Cardiac muscle cell (in vitro differentiated cells and primary cell): ENCODE measurements around the gene FRAS1. TPM values are rescaled to one million over a fixed set of nuclear protein-coding genes. Genes with fewer than 3 reads are reported as not detected.
"Not testable (repeated sequence)": the region's sequence is repeated elsewhere in the genome, so short reads cannot be mapped to it uniquely, and the experiment has no call there.

Experiments
- DNase-seq, 2 donors: peaks; one replicate each; pipeline versions ENCODE4 v3.0.0 to v3.0.0-alpha.2; 2010 to 2017; ENCODE audit warnings: low read depth in 1 of 2, low spot score in 1 of 2
- H3K27ac ChIP-seq: fragments of 200-600 bp; sonication (generic); 2 replicates; pipeline ENCODE4 v1.5.1; 2016
- H3K27me3 ChIP-seq: fragments of 200-600 bp; sonication (generic); 2 replicates; pipeline ENCODE4 v1.6.0; 2016; ENCODE audit warnings: control low read depth
- H3K36me3 ChIP-seq: fragments of 200-600 bp; sonication (generic); 2 replicates; pipeline ENCODE4 v1.5.1; 2016; ENCODE audit warnings: control low read depth
- H3K4me1 ChIP-seq: fragments of 200-600 bp; sonication (generic); 2 replicates; pipeline ENCODE4 v1.8.1; 2017; ENCODE audit warnings: low read depth, mild to moderate bottlenecking, mixed run types
- H3K4me3 ChIP-seq: fragments of 200-600 bp; sonication (generic); 2 replicates; pipeline ENCODE4 v1.5.1; 2016; ENCODE audit warnings: mild to moderate bottlenecking
- H3K9me3 ChIP-seq: fragments of 200-600 bp; sonication (generic); 2 replicates; pipeline ENCODE4 v1.5.1; 2017; ENCODE audit warnings: low read depth, mild to moderate bottlenecking, control low read depth
- CTCF ChIP-seq: IDR thresholded peaks from 2 replicates; pipeline ENCODE4 v1.5.1; 2012; ENCODE audit warnings: low read depth, mild to moderate bottlenecking, low read length
- polyA plus RNA-seq: library from polyadenylated mRNA; unstranded; fragments of >200 nt; fragmentation: Nextera tagmentation; extraction: Ambion mirVana; gene quantifications from 2 replicates; pipeline ENCODE4 v1.2.1, GENCODE V29; 2016
- total RNA-seq: library from RNA; depleted of rRNA; stranded (reverse); fragments of >200 nt; gene quantifications from 2 replicates; pipeline ENCODE4 v1.2.3, GENCODE V29; 2016

FRAS1 gene
- total and polyA plus RNA-seq, 2 experiments from 2014 or later = 4.4 to 20.4 TPM

- Histone ChIP-seq H3K36me3 (no peaks in the 10 kb centered on the region), H3K27ac (no peak overlapping the region), H3K9me3 (no peaks in the 10 kb centered on the region), H3K4me3 (no peak overlapping the region), H3K27me3 (no peaks in the 10 kb centered on the region), H3K4me1 (no peaks in the 10 kb centered on the region)
- DNase-seq = no peak
- no peak for TF ChIP-seq CTCF
Measured at GRCh38 chr4:78534286-78534955, 477.3 kb downstream of the FRAS1 start.

DNA sequence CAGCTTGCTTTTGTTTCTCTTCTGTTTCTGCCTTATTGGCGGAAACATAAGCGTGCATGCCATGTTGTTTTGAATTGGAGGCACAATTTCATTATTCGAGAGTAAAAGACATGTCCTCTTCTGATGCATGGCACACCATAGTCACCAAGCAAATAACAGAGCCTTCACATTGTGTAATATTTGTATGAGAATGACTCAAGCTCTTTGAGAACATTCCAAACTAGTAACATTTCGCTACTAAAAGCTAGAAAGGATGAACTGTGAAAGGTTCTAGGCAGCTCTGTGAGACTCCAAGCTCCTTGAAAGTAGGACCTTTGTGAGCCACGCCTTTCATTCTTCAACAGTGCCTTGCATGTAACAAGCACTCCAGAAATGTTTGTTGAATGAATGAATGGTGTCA, 485.2 kb downstream of the FRAS1 start:
- peaks cover 3% of the 10 kb centered on the region for H3K36me3 ChIP-seq
- H3K27me3 ChIP-seq = no peaks in the 10 kb centered on the region
- no peak overlapping the region for H3K27ac ChIP-seq
- peak in 1 of 2 donors; percentile 62 for DNase-seq
- H3K9me3 ChIP-seq = no peaks in the 10 kb centered on the region
- H3K4me3 ChIP-seq = no peak overlapping the region
- H3K4me1 ChIP-seq = no peaks in the 10 kb centered on the region
- no peak for TF ChIP-seq CTCF

- Histone ChIP-seq H3K4me1 (no peaks in the 10 kb centered on the region), H3K9me3 (no peaks in the 10 kb centered on the region), H3K27ac (no peak overlapping the region), H3K27me3 (no peaks in the 10 kb centered on the region), H3K36me3 (peaks cover 3% of the 10 kb centered on the region), H3K4me3 (no peak overlapping the region)
- no peak for TF ChIP-seq CTCF
- peak in 1 of 2 donors; percentile 13 for DNase-seq
Measured at GRCh38 chr4:78543424-78544125, 486.5 kb downstream of the FRAS1 start.

DNA sequence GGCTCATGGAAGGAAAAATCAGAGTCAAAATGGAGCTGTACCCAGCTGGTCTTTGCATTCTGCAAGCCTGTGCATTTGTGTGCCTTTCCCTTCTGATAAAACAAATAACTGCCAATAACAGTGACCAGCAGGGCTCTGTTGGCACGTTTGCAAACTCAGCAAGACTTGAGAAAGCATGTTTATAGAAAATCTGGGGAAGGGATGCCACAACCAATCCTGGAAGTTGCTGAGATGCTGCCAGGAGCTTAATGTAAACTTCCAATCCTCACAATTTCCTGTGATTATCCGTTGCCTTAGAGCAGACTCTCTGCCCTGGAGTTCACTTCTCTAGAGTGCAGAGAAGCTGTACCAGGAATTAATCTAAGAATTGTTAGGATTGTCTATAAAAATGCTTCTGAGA, 487.6 kb downstream of the FRAS1 start:
- H3K4me1 ChIP-seq = no peaks in the 10 kb centered on the region
- H3K27me3 ChIP-seq = no peaks in the 10 kb centered on the region
- peaks cover under 1% of the 10 kb centered on the region for H3K36me3 ChIP-seq
- H3K9me3 ChIP-seq = no peaks in the 10 kb centered on the region
- H3K4me3 ChIP-seq = no peak overlapping the region
- TF ChIP-seq CTCF = no peak
- H3K27ac ChIP-seq = no peak overlapping the region
- no peak for DNase-seq

DNA sequence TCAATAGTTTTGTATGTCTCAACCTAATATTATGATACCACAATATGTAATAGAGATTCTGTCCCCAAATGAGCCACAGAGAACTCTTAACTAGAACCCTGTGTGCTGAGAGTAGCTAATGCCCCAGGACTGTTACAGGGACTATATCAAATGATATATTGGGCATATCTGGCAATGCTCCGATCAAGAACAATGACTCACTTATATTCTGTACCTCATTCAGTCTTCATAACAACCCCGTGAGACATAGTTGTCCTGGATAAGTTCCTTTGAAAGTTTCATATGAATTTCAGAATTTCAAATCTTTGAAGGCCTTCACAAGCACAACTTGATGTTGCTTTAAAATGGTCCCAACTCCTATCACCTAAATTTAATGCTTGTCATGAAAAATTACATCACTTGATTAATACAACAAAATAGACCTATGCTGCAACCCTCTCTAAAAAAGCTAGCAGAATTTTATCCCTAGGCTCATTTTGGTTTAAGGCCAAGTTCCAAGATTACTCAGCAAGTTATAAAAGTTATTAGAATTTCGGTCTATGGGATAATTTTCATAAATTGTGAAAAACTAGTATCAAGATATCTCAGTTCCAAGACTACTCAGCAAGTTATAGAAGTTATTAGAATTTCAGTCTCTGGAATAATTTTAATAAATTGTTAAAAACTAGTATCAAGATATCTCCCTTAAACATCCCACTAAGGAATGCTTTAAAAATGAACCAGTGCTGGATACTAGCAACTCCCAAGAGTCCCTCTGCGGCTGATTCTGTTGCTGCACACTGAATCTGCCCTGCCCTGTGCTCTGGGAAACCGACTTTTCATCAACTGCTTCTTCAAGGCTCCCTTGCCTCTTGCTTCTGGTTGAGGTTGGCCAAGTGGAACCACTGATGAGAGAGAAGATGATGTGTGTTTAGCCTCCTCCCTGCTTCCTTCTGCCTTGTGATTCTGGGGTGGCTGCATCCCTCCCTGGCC, 488.4 kb downstream of the FRAS1 start:
- no peak for TF ChIP-seq CTCF
- Histone ChIP-seq H3K27ac (no peak overlapping the region), H3K4me1 (peaks cover 4% of the 10 kb centered on the region), H3K36me3 (no peaks in the 10 kb centered on the region), H3K9me3 (no peaks in the 10 kb centered on the region), H3K27me3 (no peaks in the 10 kb centered on the region), H3K4me3 (no peak overlapping the region)
- peak in 1 of 2 donors; percentile 58 for DNase-seq

DNA sequence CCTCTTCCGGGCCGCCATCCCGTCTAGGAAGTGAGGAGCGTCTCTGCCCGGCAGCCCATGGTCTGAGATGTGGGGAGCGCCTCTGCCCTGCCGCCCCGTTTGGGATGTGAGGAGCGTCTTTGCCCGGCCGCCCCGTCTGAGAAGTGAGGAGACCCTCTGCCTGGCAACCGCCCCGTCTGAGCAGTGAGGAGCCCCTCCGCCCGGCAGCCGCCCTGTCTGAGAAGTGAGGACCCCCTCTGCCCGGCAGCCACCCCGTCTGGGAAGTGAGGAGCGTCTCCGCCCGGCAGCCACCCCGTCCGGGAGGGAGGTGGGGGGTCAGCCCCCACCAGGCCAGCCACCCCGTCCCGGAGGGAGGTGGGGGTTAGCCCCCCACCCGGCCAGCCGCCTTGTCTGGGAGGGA, 490.8 kb downstream of the FRAS1 start:
- H3K36me3 ChIP-seq, H3K27ac ChIP-seq, H3K27me3 ChIP-seq, H3K4me3 ChIP-seq, DNase-seq, H3K9me3 ChIP-seq: not testable (repeated sequence)
- H3K4me1 ChIP-seq = peaks cover 16% of the 10 kb centered on the region

- H3K9me3 ChIP-seq, H3K27ac ChIP-seq, H3K36me3 ChIP-seq, H3K4me3 ChIP-seq, DNase-seq, H3K27me3 ChIP-seq: not testable (repeated sequence)
- peaks cover 16% of the 10 kb centered on the region for H3K4me1 ChIP-seq
Measured at GRCh38 chr4:78548889-78549288, 491.8 kb downstream of the FRAS1 start.
